GM12878 (cell line): ENCODE measurements around the gene CCDC106. TPM values are rescaled to one million over a fixed set of nuclear protein-coding genes. Genes with fewer than 3 reads are reported as not detected.
A peak's percentile ranks its signal among the peaks of the same experiment; 100 is the strongest.

Experiments
- ATAC-seq: fragments of 200-7000 bp; cut with Tn5 transposase; 3 replicates; pipeline ENCODE4 v1.9.1; 2020; ENCODE audit warnings: mild to moderate bottlenecking, moderate library complexity
- BruUV-seq: library from RNA; stranded (reverse); fragments of 400-500 nt; replicated peaks from 2 replicates; lab custom pipeline; 2021; lab: Mats Ljungman, UMichigan
- CTCF ChIA-PET: fragments of 300-600 bp; sonication (Branson Sonifier 250); formaldehyde crosslinking; extraction: SDS; loops from one replicate; lab custom pipeline; 2021; ENCODE audit warnings: inconsistent platforms; lab: Yijun Ruan, JAX
- POLR2A ChIA-PET: fragments of 350-600 bp; formaldehyde crosslinking; extraction: SDS; loops from one replicate; lab custom pipeline; 2021; ENCODE audit warnings: inconsistent platforms; lab: Charles Lee
- RAD21 ChIA-PET: fragments of 300-600 bp; sonication (Branson Sonifier 250); formaldehyde crosslinking; loops from one replicate; lab custom pipeline; 2023; ENCODE audit warnings: antibody characterized with exemption; ENCODE audit not compliant: unreplicated experiment; lab: Charles Lee
- SMC1A ChIA-PET: fragments of 300-600 bp; sonication (Branson Sonifier 250); formaldehyde crosslinking; loops from one replicate; lab custom pipeline; 2023; ENCODE audit not compliant: unreplicated experiment, uncharacterized antibody; lab: Charles Lee
- DNase-seq: peaks from one replicate; pipeline ENCODE4 v3.0.0-alpha.2; 2011; ENCODE audit warnings: low read depth, low spot score
- FAIRE-seq: peaks from 3 replicates; lab custom pipeline; 2011; peaks lifted over from hg19 to GRCh38; lab: Jason Lieb, UNC
- H2AFZ ChIP-seq: 2 replicates; pipeline ENCODE4 v1.6.0; 2011; ENCODE audit warnings: low read depth, low read length, control low read depth; ENCODE audit not compliant: control insufficient read depth
- H3K27ac ChIP-seq: 2 replicates; pipeline ENCODE4 v1.5.1; 2011; ENCODE audit warnings: control low read depth; ENCODE audit not compliant: control insufficient read depth, insufficient read depth
- H3K27me3 ChIP-seq, 2 experiments: replicated peaks in 1 of 2; 2 replicates each; pipeline versions ENCODE4 v1.6.0 to v1.6.1; 2011; ENCODE audit warnings: low read length in 1 of 2; ENCODE audit not compliant: control insufficient read depth in 2 of 2, insufficient read depth in 2 of 2
- H3K36me3 ChIP-seq, 2 experiments: 2 replicates each; pipeline ENCODE4 v1.5.1; 2011; ENCODE audit warnings: low read length in 1 of 2; ENCODE audit not compliant: control insufficient read depth in 2 of 2, insufficient read depth in 2 of 2
- H3K4me1 ChIP-seq: 2 replicates; pipeline ENCODE4 v1.6.1; 2011; ENCODE audit warnings: mild to moderate bottlenecking, low read length, moderate library complexity, mixed read lengths; ENCODE audit not compliant: control insufficient read depth, insufficient read depth
- H3K4me2 ChIP-seq: 2 replicates; pipeline ENCODE4 v1.6.0; 2011; ENCODE audit warnings: control low read depth; ENCODE audit not compliant: control insufficient read depth, insufficient read depth
- H3K4me3 ChIP-seq: fragments of 200-600 bp; sonication (generic); 2 replicates; pipeline ENCODE4 v1.5.1; 2016
- H3K79me2 ChIP-seq: 2 replicates; pipeline ENCODE4 v1.6.0; 2011; ENCODE audit warnings: low read length; ENCODE audit not compliant: control insufficient read depth, insufficient read depth
- H3K9ac ChIP-seq: 2 replicates; pipeline ENCODE4 v1.8.0; 2011; ENCODE audit warnings: low read length, control low read depth, mixed read lengths; ENCODE audit not compliant: control insufficient read depth, insufficient read depth
- H3K9me3 ChIP-seq: replicated peaks from 3 replicates; pipeline ENCODE4 v1.5.1; 2011; ENCODE audit warnings: mild to moderate bottlenecking, low read length; ENCODE audit not compliant: control insufficient read depth, insufficient read depth
- H4K20me1 ChIP-seq: 2 replicates; pipeline ENCODE4 v1.6.0; 2011; ENCODE audit not compliant: control insufficient read depth, insufficient read depth
- ESRRA ChIP-seq: IDR thresholded peaks from 2 replicates; pipeline ENCODE4 v1.6.1; 2012; ENCODE audit warnings: mild to moderate bottlenecking, low read length, improper control_type of control experiment
- GABPA ChIP-seq: IDR thresholded peaks from 2 replicates; pipeline ENCODE4 v1.6.1; 2014; ENCODE audit warnings: antibody characterized with exemption, low read depth, mild to moderate bottlenecking, inconsistent platforms
- GATAD2B ChIP-seq: fragments of 450-650 bp; conservative IDR thresholded peaks from 2 replicates; pipeline ENCODE4 v1.6.1; 2017; ENCODE audit warnings: low read depth, mild to moderate bottlenecking, moderate library complexity
- HDGF ChIP-seq: fragments of 450-650 bp; IDR thresholded peaks from 2 replicates; pipeline ENCODE4 v1.6.1; 2016; ENCODE audit warnings: antibody characterized with exemption
- IRF4 ChIP-seq: IDR thresholded peaks from 2 replicates; pipeline ENCODE4 v1.6.1; 2011; ENCODE audit warnings: low read depth, low read length
- KAT2A ChIP-seq: conservative IDR thresholded peaks from 2 replicates; pipeline ENCODE4 v1.6.1; 2011; ENCODE audit warnings: low read depth, low read length; ENCODE audit not compliant: control insufficient read depth
- LARP7 ChIP-seq: fragments of 450-650 bp; IDR thresholded peaks from 2 replicates; pipeline ENCODE4 v1.6.1; 2017; ENCODE audit warnings: mild to moderate bottlenecking
- MLLT1 ChIP-seq: fragments of 450-650 bp; IDR thresholded peaks from 2 replicates; pipeline ENCODE4 v1.6.1; 2016; ENCODE audit warnings: mild to moderate bottlenecking
- MTA3 ChIP-seq: IDR thresholded peaks from 2 replicates; pipeline ENCODE4 v1.6.1; 2012; ENCODE audit warnings: low read length, inconsistent platforms, borderline replicate concordance
- NBN ChIP-seq: fragments of 450-650 bp; IDR thresholded peaks from 2 replicates; pipeline ENCODE4 v1.6.1; 2016
- NFXL1 ChIP-seq: fragments of 450-650 bp; IDR thresholded peaks from 2 replicates; pipeline ENCODE4 v1.6.1; 2017; ENCODE audit warnings: antibody characterized with exemption, mild to moderate bottlenecking, borderline replicate concordance
- PAX5 ChIP-seq: IDR thresholded peaks from 2 replicates; pipeline ENCODE4 v1.6.1; 2011; ENCODE audit warnings: low read depth, low read length, borderline replicate concordance
- POLR2A ChIP-seq: IDR thresholded peaks from 2 replicates; pipeline ENCODE4 v1.6.1; 2011; ENCODE audit warnings: low read depth, mild to moderate bottlenecking, low read length
- RUNX3 ChIP-seq: IDR thresholded peaks from 2 replicates; pipeline ENCODE4 v1.6.1; 2012; ENCODE audit warnings: low read length, inconsistent platforms
- SMAD5 ChIP-seq: IDR thresholded peaks from 2 replicates; pipeline ENCODE4 v1.6.1; 2016; ENCODE audit warnings: antibody characterized with exemption, low read depth
- SRF ChIP-seq, 2 experiments: IDR thresholded peaks; 2 replicates each; pipeline ENCODE4 v1.6.1; 2011; ENCODE audit warnings: low read depth in 2 of 2, low read length in 2 of 2, mild to moderate bottlenecking in 1 of 2, moderate library complexity in 1 of 2
- ZNF274 ChIP-seq: IDR thresholded peaks from one replicate; pipeline ENCODE4 v1.8.0; 2011; ENCODE audit not compliant: insufficient read length, insufficient read depth
- WGBS: methylation state at CpG from one replicate; pipeline ENCODE4 v1.1.6; 2016; ENCODE audit warnings: low lambda C conversion rate; ENCODE audit not compliant: insufficient replicate concordance, insufficient coverage; ENCODE audit errors: missing lambda C conversion rate; 5-methylcytosine and 5-hydroxymethylcytosine counted together
- in situ Hi-C: fragments of 300-500 bp; cut with MboI; formaldehyde crosslinking; loops from 9 replicates; pipeline ENCODE4 v1.14.3; 2018; ENCODE audit warnings: mixed read lengths
- intact Hi-C: fragments of 100-400 bp; cut with micrococcal nuclease; formaldehyde crosslinking; loops from one replicate; pipeline ENCODE4 v1.14.2; 2022; ENCODE audit not compliant: unreplicated experiment
- polyA plus RNA-seq, 11 experiments: library from polyadenylated mRNA; depleted of rRNA in 4 of 11; unstranded in 6 of 11; stranded (reverse) in 5 of 11; fragments of >200 nt; fragmentation: Nextera tagmentation in 4 of 11; fragmentation: Illumina TruSeq in 1 of 11; extraction: Ambion mirVana in 4 of 11; extraction: Trizol in 1 of 11; gene quantifications; 1 replicate in 1 of 11; 2 replicates in 10 of 11; pipeline versions ENCODE4 v1.2.1 to v1.2.3, GENCODE V29; 2011 to 2016; ENCODE audit warnings: inconsistent platforms in 2 of 11, missing spikeins in 2 of 11, low read depth in 1 of 11
- total RNA-seq, 4 experiments: library from RNA; depleted of rRNA in 3 of 4; stranded (reverse); fragments of >200 nt in 3 of 4; fragmentation: Illumina TruSeq in 1 of 4; extraction: Trizol in 1 of 4; gene quantifications; 2 replicates each; pipeline versions ENCODE4 v1.2.1 to v1.2.3, GENCODE V29; 2013 to 2021
- TF ChIP-seq, protein P1 (sequence below), 3 experiments: IDR thresholded peaks in 2 of 3; conservative IDR thresholded peaks in 1 of 3; 2 replicates each; pipeline ENCODE4 v1.5.1; 2011; ENCODE audit warnings: low read depth in 3 of 3, low read length in 3 of 3, mild to moderate bottlenecking in 3 of 3, control low read depth in 2 of 3, moderate library complexity in 2 of 3, inconsistent platforms in 1 of 3, mixed read lengths in 1 of 3; ENCODE audit not compliant: control insufficient read depth in 2 of 3, insufficient read depth in 1 of 3; ENCODE audit errors: extremely low read depth in 1 of 3
- TF ChIP-seq, protein P2 (sequence below): fragments of 450-650 bp; IDR thresholded peaks from 2 replicates; pipeline ENCODE4 v1.6.1; 2017; ENCODE audit warnings: low read depth, mild to moderate bottlenecking, moderate library complexity

The CCDC106 gene
- total and polyA plus RNA-seq, 10 of the 15 experiments (the other 5 are each of a cell fraction or from before 2014, with no cell fraction given) = 0.04 to 35.9 (median 19.8) TPM

DNA sequence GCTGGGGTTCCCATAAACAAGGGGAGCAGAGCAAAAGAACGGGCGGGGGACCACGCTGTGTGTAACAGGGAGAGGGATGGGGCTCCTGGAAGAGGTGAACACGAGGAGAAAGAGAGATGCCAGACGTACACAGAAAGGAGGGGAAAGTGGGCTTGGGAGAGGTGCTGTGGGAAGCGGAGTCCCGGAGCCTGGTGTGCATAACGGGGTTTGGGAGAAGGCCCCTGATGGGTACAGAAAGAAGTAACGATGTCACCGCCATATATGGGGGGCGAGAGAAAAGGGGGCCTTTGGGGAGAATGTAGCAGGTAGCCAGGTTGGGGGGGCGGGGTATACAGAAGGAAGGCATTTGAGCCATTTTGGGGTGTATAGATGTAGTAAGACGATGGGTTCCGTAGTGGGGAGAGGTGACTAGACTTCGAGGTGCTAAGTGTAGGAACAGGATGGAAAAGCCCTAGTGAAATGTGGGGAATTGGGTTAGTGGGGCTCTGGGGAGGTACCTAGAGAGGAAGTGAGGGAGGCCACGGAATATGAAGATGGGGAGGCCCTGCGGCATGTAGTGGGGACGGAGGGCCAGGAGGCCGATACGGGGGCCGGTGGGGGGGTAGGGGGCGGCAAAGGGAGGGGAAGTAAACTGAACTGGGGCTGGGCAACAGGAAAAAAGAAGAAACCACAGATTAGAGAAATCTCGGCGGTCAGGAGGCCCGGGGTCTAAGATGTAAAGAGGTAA is 6.4 kb upstream of the CCDC106 start:
- Histone ChIP-seq H3K9me3 (no peaks in the 10 kb centered on the region), H3K4me3 (peak overlapping the region; percentile 95), H3K9ac (peak overlapping the region; percentile 86), H3K27me3 (no peaks in the 10 kb centered on the region), H4K20me1 (no peaks in the 10 kb centered on the region), H2AFZ (peak overlapping the region; percentile 4; the same call in 1 of the 2 replicates), H3K79me2 (peaks cover 61% of the 10 kb centered on the region), H3K4me2 (peak overlapping the region; percentile 97), H3K4me1 (peaks cover 35% of the 10 kb centered on the region), H3K27ac (peak overlapping the region; percentile 64), H3K36me3 (0 out of 4 replicates have a peak, but pooled peaks cover 0 to 2% of the 10 kb centered on the region in 2 experiments)
- DNase-seq = no peak
- CTCF ChIA-PET = interaction anchor here (1.0 to 1.8 kb wide), 2 partner anchors 9 to 127 kb away, joined by 3 to 17 read pairs; no protein-coding TSS in a partner anchor
- POLR2A ChIA-PET = interaction anchor here (0.6 to 2.0 kb wide), 7 partner anchors 8 to 1314 kb away, joined by 3 to 11 read pairs (median 5); partner anchors contain the start of genes FIZ1 and ZNF524
- SMC1A ChIA-PET = interaction anchor here (1.5 to 1.7 kb wide), 2 partner anchors 9 to 13 kb away, joined by 4 read pairs; partner anchors contain the start of gene U2AF2
- no peak; the same call in 2 of the 3 replicates for ATAC-seq
- WGBS = under 1% methylated on average over 19 of the region's 25 CpGs
- RAD21 ChIA-PET = interaction anchor here (1.9 to 2.4 kb wide), 2 partner anchors 9 to 13 kb away, joined by 10 to 18 read pairs; partner anchors contain the start of gene U2AF2
- in situ Hi-C loops = no loop called here
- no peak for FAIRE-seq
- intact Hi-C loops = loop anchor here (5.0 kb wide), 2 partner anchors 36 to 39 kb away; partner anchors contain the start of genes EPN1 and ZNF524
- no TSS peak for BruUV-seq
- TF ChIP-seq NFXL1 = no peak
- TF ChIP-seq MLLT1 = 0 out of 2 replicates have a peak, but pooled peaks have one; percentile 28
- peak; percentile 56; the same call in 1 of the 2 replicates for TF ChIP-seq NBN
- no peak; the same call in 1 of the 2 replicates for TF ChIP-seq GABPA
- TF ChIP-seq, protein P1, sequence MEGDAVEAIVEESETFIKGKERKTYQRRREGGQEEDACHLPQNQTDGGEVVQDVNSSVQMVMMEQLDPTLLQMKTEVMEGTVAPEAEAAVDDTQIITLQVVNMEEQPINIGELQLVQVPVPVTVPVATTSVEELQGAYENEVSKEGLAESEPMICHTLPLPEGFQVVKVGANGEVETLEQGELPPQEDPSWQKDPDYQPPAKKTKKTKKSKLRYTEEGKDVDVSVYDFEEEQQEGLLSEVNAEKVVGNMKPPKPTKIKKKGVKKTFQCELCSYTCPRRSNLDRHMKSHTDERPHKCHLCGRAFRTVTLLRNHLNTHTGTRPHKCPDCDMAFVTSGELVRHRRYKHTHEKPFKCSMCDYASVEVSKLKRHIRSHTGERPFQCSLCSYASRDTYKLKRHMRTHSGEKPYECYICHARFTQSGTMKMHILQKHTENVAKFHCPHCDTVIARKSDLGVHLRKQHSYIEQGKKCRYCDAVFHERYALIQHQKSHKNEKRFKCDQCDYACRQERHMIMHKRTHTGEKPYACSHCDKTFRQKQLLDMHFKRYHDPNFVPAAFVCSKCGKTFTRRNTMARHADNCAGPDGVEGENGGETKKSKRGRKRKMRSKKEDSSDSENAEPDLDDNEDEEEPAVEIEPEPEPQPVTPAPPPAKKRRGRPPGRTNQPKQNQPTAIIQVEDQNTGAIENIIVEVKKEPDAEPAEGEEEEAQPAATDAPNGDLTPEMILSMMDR (IDR thresholded peaks at IDR 0.05 in 2 of 3, conservative IDR thresholded peaks at IDR 0.05 in 1 of 3; ENCODE audit: control insufficient read depth in 2 of 3, extremely low read depth in 1 of 3, insufficient read depth in 1 of 3, low read depth in 3 of 3, low read length in 3 of 3) = no peak
- TF ChIP-seq, protein P2, sequence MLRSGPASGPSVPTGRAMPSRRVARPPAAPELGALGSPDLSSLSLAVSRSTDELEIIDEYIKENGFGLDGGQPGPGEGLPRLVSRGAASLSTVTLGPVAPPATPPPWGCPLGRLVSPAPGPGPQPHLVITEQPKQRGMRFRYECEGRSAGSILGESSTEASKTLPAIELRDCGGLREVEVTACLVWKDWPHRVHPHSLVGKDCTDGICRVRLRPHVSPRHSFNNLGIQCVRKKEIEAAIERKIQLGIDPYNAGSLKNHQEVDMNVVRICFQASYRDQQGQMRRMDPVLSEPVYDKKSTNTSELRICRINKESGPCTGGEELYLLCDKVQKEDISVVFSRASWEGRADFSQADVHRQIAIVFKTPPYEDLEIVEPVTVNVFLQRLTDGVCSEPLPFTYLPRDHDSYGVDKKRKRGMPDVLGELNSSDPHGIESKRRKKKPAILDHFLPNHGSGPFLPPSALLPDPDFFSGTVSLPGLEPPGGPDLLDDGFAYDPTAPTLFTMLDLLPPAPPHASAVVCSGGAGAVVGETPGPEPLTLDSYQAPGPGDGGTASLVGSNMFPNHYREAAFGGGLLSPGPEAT = peak; percentile 15; the same call in 1 of the 2 replicates
- no peak for TF ChIP-seq ZNF274
- TF ChIP-seq PAX5 = no peak
- 0 out of 2 replicates have a peak, but pooled peaks have one; percentile 23 for TF ChIP-seq RUNX3
- TF ChIP-seq GATAD2B = no peak
- 0 out of 2 replicates have a peak, but pooled peaks have one; percentile 37 for TF ChIP-seq SMAD5
- peak in 1 of 2 experiments; percentile 64; a peak in 1 of 4 replicates for TF ChIP-seq SRF (IDR thresholded peaks at IDR 0.05; ENCODE audit: low read depth in 2 of 2, low read length in 2 of 2)
- no peak for TF ChIP-seq LARP7
- TF ChIP-seq KAT2A = no peak
- peak; percentile 67; the same call in 1 of the 2 replicates for TF ChIP-seq MTA3
- no peak for TF ChIP-seq POLR2A
- 0 out of 2 replicates have a peak, but pooled peaks have one; percentile 70 for TF ChIP-seq HDGF
- no peak for TF ChIP-seq ESRRA
- no peak for TF ChIP-seq IRF4
